ENCODE measurements around the gene CHST7. TPM values are rescaled to one million over a fixed set of nuclear protein-coding genes. Genes with fewer than 3 reads are reported as not detected.

CHST7 gene
- total and polyA plus RNA-seq, 2 experiments from 2014 or later: 5.6 to 7.8 TPM

DNA sequence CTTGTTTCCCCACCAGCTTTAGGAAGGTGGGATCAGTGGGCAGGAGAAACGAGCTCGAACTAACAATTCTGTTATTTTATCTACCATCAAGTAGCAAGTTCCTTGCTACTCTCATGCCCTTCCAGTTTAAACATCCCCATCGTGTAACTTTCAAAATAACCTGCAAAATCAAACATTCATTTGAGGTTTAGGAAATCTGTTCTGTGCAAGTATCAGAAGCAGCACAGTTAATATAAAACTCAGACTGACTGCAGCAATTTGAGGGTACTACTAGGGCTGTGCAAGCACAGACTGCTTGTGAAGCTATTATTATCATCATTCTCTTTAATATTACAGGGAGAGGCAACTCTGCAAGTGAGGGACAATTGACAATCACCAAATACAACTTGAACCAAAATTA is 48.0 kb downstream of the CHST7 start:
- Histone ChIP-seq H2AFZ (no peak overlapping the region), H3K4me1 (ENCODE audit: insufficient read depth) (no peaks in the 10 kb centered on the region), H3K27me3 (no peaks in the 10 kb centered on the region), H3K9me2 (replicated peaks; ENCODE audit: insufficient read depth) (no peaks in the 10 kb centered on the region), H4K20me1 (ENCODE audit: insufficient read depth, poor library complexity, severe bottlenecking) (no peaks in the 10 kb centered on the region), H3K36me3 (replicated peaks; ENCODE audit: insufficient read depth, low read depth) (no peaks in the 10 kb centered on the region), H3K4me3 (no peak overlapping the region), H3K27ac (no peak overlapping the region), H3K4me2 (no peak overlapping the region), H3K9me3 (ENCODE audit: low read depth) (no peaks in the 10 kb centered on the region), H3K79me2 (no peaks in the 10 kb centered on the region)
- DNase-seq (ENCODE audit: low spot score): no peak
- no peak for TF ChIP-seq EZH2 (IDR thresholded peaks at IDR 0.05; ENCODE audit: borderline replicate concordance)
- TF ChIP-seq EZH2phosphoT487 (IDR thresholded peaks at IDR 0.05; ENCODE audit: low read depth, severe bottlenecking, unreplicated experiment): no peak
- TF ChIP-seq, protein P1, sequence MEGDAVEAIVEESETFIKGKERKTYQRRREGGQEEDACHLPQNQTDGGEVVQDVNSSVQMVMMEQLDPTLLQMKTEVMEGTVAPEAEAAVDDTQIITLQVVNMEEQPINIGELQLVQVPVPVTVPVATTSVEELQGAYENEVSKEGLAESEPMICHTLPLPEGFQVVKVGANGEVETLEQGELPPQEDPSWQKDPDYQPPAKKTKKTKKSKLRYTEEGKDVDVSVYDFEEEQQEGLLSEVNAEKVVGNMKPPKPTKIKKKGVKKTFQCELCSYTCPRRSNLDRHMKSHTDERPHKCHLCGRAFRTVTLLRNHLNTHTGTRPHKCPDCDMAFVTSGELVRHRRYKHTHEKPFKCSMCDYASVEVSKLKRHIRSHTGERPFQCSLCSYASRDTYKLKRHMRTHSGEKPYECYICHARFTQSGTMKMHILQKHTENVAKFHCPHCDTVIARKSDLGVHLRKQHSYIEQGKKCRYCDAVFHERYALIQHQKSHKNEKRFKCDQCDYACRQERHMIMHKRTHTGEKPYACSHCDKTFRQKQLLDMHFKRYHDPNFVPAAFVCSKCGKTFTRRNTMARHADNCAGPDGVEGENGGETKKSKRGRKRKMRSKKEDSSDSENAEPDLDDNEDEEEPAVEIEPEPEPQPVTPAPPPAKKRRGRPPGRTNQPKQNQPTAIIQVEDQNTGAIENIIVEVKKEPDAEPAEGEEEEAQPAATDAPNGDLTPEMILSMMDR (IDR thresholded peaks at IDR 0.05; ENCODE audit: poor library complexity): no peak
- 69% methylated on average over 3 of the region's 3 CpGs for whole genome bisulfite sequencing (ENCODE audit: low lambda C conversion rate, missing lambda C conversion rate)

DNA sequence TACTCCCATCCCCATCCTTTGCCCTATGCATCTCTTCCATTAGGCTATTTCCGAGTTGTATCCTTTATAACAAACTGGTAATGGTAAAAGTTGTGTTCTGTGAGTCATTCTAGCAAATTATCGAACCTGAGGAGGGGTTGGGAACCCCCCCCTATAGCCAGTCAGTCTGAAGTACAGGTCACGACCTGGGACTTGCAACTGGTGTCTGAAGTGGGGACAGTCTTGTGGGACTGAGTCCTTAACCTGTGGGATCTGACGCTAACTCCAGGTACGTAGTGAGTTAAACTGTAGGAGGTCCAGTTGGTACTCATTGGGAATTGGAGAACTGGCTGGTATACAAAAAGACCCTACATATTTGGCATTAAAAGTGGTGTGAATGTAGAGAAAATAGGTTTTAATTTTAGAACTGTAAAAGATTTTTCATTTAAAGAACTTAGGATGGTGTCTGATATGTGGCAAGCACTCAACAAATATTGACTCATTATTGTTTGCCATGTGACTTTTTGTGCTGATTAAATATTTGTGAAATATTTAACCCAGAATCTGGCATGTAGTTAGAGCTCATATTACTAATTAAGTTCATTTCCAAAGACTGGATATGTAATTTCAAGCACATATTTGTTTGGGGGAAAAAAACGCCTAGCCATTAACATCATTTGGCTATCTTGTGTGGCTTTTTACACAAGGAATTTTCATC is 50.7 kb downstream of the CHST7 start:
- no peaks in the 10 kb centered on the region for H3K9me2 ChIP-seq (replicated peaks; ENCODE audit: insufficient read depth)
- H3K27me3 ChIP-seq: no peaks in the 10 kb centered on the region
- WGBS (ENCODE audit: low lambda C conversion rate, missing lambda C conversion rate): 74% methylated on average over 6 of the region's 6 CpGs
- no peak overlapping the region for H3K27ac ChIP-seq
- TF ChIP-seq EZH2 (IDR thresholded peaks at IDR 0.05; ENCODE audit: borderline replicate concordance) (no peak), EZH2phosphoT487 (IDR thresholded peaks at IDR 0.05; ENCODE audit: low read depth, severe bottlenecking, unreplicated experiment) (no peak)
- TF ChIP-seq, protein P1 (IDR thresholded peaks at IDR 0.05; ENCODE audit: poor library complexity): no peak
- no peaks in the 10 kb centered on the region for H3K4me1 ChIP-seq (ENCODE audit: insufficient read depth)
- no peak overlapping the region for H3K4me3 ChIP-seq
- no peaks in the 10 kb centered on the region for H3K79me2 ChIP-seq
- no peaks in the 10 kb centered on the region for H4K20me1 ChIP-seq (ENCODE audit: insufficient read depth, poor library complexity, severe bottlenecking)
- no peaks in the 10 kb centered on the region for H3K9me3 ChIP-seq (ENCODE audit: low read depth)
- H3K4me2 ChIP-seq: no peak overlapping the region
- DNase-seq (ENCODE audit: low spot score): no peak
- H2AFZ ChIP-seq: no peak overlapping the region
- no peaks in the 10 kb centered on the region for H3K36me3 ChIP-seq (replicated peaks; ENCODE audit: insufficient read depth, low read depth)

DNA sequence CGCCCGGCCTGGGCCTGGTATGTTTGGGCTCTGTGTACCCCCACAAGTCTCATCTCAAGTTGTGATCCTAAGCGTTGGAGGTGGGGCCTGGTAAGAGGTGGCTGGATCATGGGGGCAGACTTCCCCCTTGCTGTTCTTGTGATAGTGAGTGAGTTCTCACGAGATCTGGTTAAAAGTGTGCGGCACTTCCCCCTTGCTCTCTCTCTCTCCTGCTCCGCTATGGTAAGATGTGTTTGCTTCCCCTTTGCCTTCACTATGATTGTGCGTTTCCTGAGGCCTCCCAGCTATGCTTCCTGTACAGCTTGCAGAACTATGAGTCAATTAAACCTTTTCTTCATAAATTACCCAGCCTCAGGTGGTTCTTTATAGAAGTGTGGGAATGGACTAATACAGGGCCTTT is 53.0 kb downstream of the CHST7 start:
- Histone ChIP-seq H3K4me1 (ENCODE audit: insufficient read depth) (no peaks in the 10 kb centered on the region), H3K79me2 (no peaks in the 10 kb centered on the region), H3K27me3 (no peaks in the 10 kb centered on the region), H3K9me2 (replicated peaks; ENCODE audit: insufficient read depth) (no peaks in the 10 kb centered on the region), H3K27ac (no peak overlapping the region), H2AFZ (no peak overlapping the region), H3K4me3 (no peak overlapping the region), H3K36me3 (replicated peaks; ENCODE audit: insufficient read depth, low read depth) (no peaks in the 10 kb centered on the region), H4K20me1 (ENCODE audit: insufficient read depth, poor library complexity, severe bottlenecking) (no peaks in the 10 kb centered on the region), H3K4me2 (no peak overlapping the region), H3K9me3 (ENCODE audit: low read depth) (no peaks in the 10 kb centered on the region)
- WGBS (ENCODE audit: low lambda C conversion rate, missing lambda C conversion rate): 88% methylated on average over 7 of the region's 7 CpGs
- no peak for DNase-seq (ENCODE audit: low spot score)
- TF ChIP-seq, protein P1 (IDR thresholded peaks at IDR 0.05; ENCODE audit: poor library complexity): no peak
- no peak for TF ChIP-seq EZH2 (IDR thresholded peaks at IDR 0.05; ENCODE audit: borderline replicate concordance)
- no peak for TF ChIP-seq EZH2phosphoT487 (IDR thresholded peaks at IDR 0.05; ENCODE audit: low read depth, severe bottlenecking, unreplicated experiment)

Measured in hepatocyte (in vitro differentiated cells).